HepG2 (cell line): Measurements from ENCODE around the gene ZNF189. TPM values are rescaled to one million over a fixed set of nuclear protein-coding genes. Genes with fewer than 3 reads are reported as not detected.
A peak's percentile ranks its signal among the peaks of the same experiment; 100 is the strongest.

Experiments
- ATM ChIP-seq: fragments of 450-650 bp; IDR thresholded peaks from 2 replicates; pipeline ENCODE4 v1.7.1; 2017; ENCODE audit warnings: mild to moderate bottlenecking, borderline replicate concordance
- FOXC1 ChIP-seq: sonication (generic); formaldehyde crosslinking; IDR thresholded peaks from 2 replicates; pipeline ENCODE4 v1.8.0; 2022; ENCODE audit warnings: mild to moderate bottlenecking, missing genetic modification reagents, borderline replicate concordance
- HOXA9 ChIP-seq: sonication (generic); formaldehyde crosslinking; IDR thresholded peaks from 2 replicates; pipeline ENCODE4 v1.8.1; 2022; ENCODE audit warnings: missing genetic modification reagents, mild to moderate bottlenecking, moderate library complexity, borderline replicate concordance
- ISX ChIP-seq: sonication (generic); formaldehyde crosslinking; conservative IDR thresholded peaks from 2 replicates; pipeline ENCODE4 v1.5.0; 2020; ENCODE audit warnings: missing genetic modification reagents
- MIXL1 ChIP-seq: IDR thresholded peaks from 2 replicates; pipeline ENCODE4 v1.6.1; 2016
- MTF2 ChIP-seq: sonication (generic); formaldehyde crosslinking; IDR thresholded peaks from 2 replicates; pipeline ENCODE4 v1.5.0; 2020; ENCODE audit warnings: missing genetic modification reagents, borderline replicate concordance
- PHF5A ChIP-seq: IDR thresholded peaks from one replicate; pipeline ENCODE4 v1.6.1; 2018; ENCODE audit warnings: low read depth, missing genetic modification reagents; ENCODE audit not compliant: unreplicated experiment
- RELA ChIP-seq: sonication (generic); formaldehyde crosslinking; IDR thresholded peaks from 2 replicates; pipeline ENCODE4 v1.4.0; 2020; ENCODE audit warnings: missing genetic modification reagents
- SIX1 ChIP-seq: sonication (generic); formaldehyde crosslinking; IDR thresholded peaks from 2 replicates; pipeline ENCODE4 v1.4.0; 2020; ENCODE audit warnings: missing genetic modification reagents, borderline replicate concordance
- TEAD3 ChIP-seq: optimal IDR thresholded peaks from 2 replicates; pipeline ENCODE3; 2016; ENCODE audit warnings: borderline replicate concordance
- ZBTB42 ChIP-seq: sonication (generic); formaldehyde crosslinking; IDR thresholded peaks from 2 replicates; pipeline ENCODE4 v1.5.0; 2020; ENCODE audit warnings: mild to moderate bottlenecking, missing genetic modification reagents
- ZFP90 ChIP-seq: sonication (generic); formaldehyde crosslinking; IDR thresholded peaks from 2 replicates; pipeline ENCODE4 v1.8.0; 2022; ENCODE audit warnings: missing genetic modification reagents, mild to moderate bottlenecking, inconsistent platforms, borderline replicate concordance
- ZNF317 ChIP-seq: sonication (generic); formaldehyde crosslinking; IDR thresholded peaks from 2 replicates; pipeline ENCODE4 v1.5.0; 2020; ENCODE audit warnings: mild to moderate bottlenecking, missing genetic modification reagents
- ZNF550 ChIP-seq: sonication (generic); formaldehyde crosslinking; IDR thresholded peaks from 2 replicates; pipeline ENCODE4 v1.4.0; 2020; ENCODE audit warnings: mild to moderate bottlenecking, missing genetic modification reagents, borderline replicate concordance
- ZNF746 ChIP-seq: sonication (generic); formaldehyde crosslinking; IDR thresholded peaks from 2 replicates; pipeline ENCODE4 v1.8.0; 2022; ENCODE audit warnings: mild to moderate bottlenecking, missing genetic modification reagents
- polyA plus RNA-seq, 8 experiments: library from polyadenylated mRNA; depleted of rRNA in 3 of 8; stranded (reverse) in 7 of 8; unstranded in 1 of 8; fragments of >200 nt; fragmentation: Illumina TruSeq in 4 of 8; extraction: Trizol in 4 of 8; gene quantifications; 2 replicates each; pipeline versions ENCODE4 v1.2.1 to v1.2.3, GENCODE V29; 2011 to 2016; ENCODE audit warnings: low read depth in 4 of 8, missing spikeins in 1 of 8, mixed read lengths in 1 of 8; ENCODE audit not compliant: insufficient read depth in 1 of 8
- total RNA-seq, 5 experiments: library from RNA; depleted of rRNA; stranded (reverse); fragments of >200 nt; fragmentation: Illumina TruSeq; extraction: Trizol; gene quantifications; 2 replicates each; pipeline ENCODE4 v1.2.3, GENCODE V29; 2016; ENCODE audit warnings: low read depth in 1 of 5
- TF ChIP-seq, protein P1 (sequence below): sonication (generic); formaldehyde crosslinking; IDR thresholded peaks from 2 replicates; pipeline ENCODE4 v1.4.0; 2020; ENCODE audit warnings: missing genetic modification reagents
- TF ChIP-seq, protein P2 (sequence below): sonication (generic); formaldehyde crosslinking; IDR thresholded peaks from 2 replicates; pipeline ENCODE4 v1.4.0; 2020; ENCODE audit warnings: missing genetic modification reagents
- TF ChIP-seq, protein P3 (sequence below): sonication (generic); formaldehyde crosslinking; IDR thresholded peaks from 2 replicates; pipeline ENCODE4 v1.4.0; 2020; ENCODE audit warnings: missing genetic modification reagents
- TF ChIP-seq, protein P4 (sequence below): sonication (generic); formaldehyde crosslinking; IDR thresholded peaks from 2 replicates; pipeline ENCODE4 v1.4.0; 2020; ENCODE audit warnings: missing genetic modification reagents

Gene ZNF189
- total and polyA plus RNA-seq, 2 of the 13 experiments (the other 11 are each of a cell fraction or from before 2014, with no cell fraction given): 8.4 to 50.0 TPM

DNA sequence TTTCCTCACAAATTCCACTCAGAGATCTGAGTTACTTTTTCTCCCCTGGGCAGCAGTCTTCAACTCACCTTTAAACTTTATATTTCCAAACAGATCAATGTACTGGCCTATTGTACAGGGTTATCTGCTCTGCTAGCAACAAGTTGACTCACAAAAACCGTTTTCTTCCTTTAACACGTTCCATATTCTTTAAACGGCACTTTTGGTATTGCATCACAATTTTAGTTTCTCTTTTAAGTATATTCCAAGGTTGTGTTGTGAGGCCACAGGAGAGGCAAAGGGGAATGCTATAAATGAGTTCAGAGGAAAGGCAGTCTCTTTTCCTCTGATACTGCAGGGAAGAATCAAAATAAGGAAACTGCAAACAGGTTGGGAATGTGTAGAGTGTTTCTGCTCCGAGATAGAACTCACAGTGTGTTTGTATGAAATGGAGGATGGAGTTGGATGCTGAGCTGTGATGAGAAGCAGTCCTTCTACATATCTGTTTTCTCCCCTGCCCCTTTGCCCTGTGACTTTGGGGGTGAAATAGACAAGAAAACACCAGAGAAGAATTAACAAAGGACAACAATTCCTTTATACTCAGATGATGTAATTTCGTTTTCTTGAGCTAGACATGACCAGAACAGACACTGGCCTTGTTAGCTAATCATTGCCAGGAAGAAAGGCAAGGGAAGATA is 46.8 kb downstream of the ZNF189 start (continued):
- TF ChIP-seq ATM (no peak), ZNF746 (no peak; the same call in 1 of the 2 replicates), ZBTB42 (CRISPR knock-in tag) (no peak), ISX (CRISPR knock-in tag) (no peak), TEAD3 (CRISPR knock-in tag) (peak; percentile 48), MTF2 (CRISPR knock-in tag) (no peak), SIX1 (peak; percentile 48; the same call in 1 of the 2 replicates), PHF5A (CRISPR knock-in tag) (peak; percentile 40), ZNF550 (CRISPR knock-in tag) (no peak), HOXA9 (CRISPR knock-in tag) (no peak), ZNF317 (CRISPR knock-in tag) (0 out of 2 replicates have a peak, but pooled peaks have one; percentile 39), MIXL1 (CRISPR knock-in tag) (no peak), RELA (CRISPR knock-in tag) (no peak), FOXC1 (CRISPR knock-in tag) (no peak), ZFP90 (CRISPR knock-in tag) (peak; percentile 45; the same call in 1 of the 2 replicates)
- TF ChIP-seq, protein P1, sequence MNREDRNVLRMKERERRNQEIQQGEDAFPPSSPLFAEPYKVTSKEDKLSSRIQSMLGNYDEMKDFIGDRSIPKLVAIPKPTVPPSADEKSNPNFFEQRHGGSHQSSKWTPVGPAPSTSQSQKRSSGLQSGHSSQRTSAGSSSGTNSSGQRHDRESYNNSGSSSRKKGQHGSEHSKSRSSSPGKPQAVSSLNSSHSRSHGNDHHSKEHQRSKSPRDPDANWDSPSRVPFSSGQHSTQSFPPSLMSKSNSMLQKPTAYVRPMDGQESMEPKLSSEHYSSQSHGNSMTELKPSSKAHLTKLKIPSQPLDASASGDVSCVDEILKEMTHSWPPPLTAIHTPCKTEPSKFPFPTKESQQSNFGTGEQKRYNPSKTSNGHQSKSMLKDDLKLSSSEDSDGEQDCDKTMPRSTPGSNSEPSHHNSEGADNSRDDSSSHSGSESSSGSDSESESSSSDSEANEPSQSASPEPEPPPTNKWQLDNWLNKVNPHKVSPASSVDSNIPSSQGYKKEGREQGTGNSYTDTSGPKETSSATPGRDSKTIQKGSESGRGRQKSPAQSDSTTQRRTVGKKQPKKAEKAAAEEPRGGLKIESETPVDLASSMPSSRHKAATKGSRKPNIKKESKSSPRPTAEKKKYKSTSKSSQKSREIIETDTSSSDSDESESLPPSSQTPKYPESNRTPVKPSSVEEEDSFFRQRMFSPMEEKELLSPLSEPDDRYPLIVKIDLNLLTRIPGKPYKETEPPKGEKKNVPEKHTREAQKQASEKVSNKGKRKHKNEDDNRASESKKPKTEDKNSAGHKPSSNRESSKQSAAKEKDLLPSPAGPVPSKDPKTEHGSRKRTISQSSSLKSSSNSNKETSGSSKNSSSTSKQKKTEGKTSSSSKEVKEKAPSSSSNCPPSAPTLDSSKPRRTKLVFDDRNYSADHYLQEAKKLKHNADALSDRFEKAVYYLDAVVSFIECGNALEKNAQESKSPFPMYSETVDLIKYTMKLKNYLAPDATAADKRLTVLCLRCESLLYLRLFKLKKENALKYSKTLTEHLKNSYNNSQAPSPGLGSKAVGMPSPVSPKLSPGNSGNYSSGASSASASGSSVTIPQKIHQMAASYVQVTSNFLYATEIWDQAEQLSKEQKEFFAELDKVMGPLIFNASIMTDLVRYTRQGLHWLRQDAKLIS (CRISPR knock-in tag): no peak
- TF ChIP-seq, protein P2, sequence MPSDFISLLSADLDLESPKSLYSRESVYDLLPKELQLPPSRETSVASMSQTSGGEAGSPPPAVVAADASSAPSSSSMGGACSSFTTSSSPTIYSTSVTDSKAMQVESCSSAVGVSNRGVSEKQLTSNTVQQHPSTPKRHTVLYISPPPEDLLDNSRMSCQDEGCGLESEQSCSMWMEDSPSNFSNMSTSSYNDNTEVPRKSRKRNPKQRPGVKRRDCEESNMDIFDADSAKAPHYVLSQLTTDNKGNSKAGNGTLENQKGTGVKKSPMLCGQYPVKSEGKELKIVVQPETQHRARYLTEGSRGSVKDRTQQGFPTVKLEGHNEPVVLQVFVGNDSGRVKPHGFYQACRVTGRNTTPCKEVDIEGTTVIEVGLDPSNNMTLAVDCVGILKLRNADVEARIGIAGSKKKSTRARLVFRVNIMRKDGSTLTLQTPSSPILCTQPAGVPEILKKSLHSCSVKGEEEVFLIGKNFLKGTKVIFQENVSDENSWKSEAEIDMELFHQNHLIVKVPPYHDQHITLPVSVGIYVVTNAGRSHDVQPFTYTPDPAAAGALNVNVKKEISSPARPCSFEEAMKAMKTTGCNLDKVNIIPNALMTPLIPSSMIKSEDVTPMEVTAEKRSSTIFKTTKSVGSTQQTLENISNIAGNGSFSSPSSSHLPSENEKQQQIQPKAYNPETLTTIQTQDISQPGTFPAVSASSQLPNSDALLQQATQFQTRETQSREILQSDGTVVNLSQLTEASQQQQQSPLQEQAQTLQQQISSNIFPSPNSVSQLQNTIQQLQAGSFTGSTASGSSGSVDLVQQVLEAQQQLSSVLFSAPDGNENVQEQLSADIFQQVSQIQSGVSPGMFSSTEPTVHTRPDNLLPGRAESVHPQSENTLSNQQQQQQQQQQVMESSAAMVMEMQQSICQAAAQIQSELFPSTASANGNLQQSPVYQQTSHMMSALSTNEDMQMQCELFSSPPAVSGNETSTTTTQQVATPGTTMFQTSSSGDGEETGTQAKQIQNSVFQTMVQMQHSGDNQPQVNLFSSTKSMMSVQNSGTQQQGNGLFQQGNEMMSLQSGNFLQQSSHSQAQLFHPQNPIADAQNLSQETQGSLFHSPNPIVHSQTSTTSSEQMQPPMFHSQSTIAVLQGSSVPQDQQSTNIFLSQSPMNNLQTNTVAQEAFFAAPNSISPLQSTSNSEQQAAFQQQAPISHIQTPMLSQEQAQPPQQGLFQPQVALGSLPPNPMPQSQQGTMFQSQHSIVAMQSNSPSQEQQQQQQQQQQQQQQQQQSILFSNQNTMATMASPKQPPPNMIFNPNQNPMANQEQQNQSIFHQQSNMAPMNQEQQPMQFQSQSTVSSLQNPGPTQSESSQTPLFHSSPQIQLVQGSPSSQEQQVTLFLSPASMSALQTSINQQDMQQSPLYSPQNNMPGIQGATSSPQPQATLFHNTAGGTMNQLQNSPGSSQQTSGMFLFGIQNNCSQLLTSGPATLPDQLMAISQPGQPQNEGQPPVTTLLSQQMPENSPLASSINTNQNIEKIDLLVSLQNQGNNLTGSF (CRISPR knock-in tag): no peak
- TF ChIP-seq, protein P3, sequence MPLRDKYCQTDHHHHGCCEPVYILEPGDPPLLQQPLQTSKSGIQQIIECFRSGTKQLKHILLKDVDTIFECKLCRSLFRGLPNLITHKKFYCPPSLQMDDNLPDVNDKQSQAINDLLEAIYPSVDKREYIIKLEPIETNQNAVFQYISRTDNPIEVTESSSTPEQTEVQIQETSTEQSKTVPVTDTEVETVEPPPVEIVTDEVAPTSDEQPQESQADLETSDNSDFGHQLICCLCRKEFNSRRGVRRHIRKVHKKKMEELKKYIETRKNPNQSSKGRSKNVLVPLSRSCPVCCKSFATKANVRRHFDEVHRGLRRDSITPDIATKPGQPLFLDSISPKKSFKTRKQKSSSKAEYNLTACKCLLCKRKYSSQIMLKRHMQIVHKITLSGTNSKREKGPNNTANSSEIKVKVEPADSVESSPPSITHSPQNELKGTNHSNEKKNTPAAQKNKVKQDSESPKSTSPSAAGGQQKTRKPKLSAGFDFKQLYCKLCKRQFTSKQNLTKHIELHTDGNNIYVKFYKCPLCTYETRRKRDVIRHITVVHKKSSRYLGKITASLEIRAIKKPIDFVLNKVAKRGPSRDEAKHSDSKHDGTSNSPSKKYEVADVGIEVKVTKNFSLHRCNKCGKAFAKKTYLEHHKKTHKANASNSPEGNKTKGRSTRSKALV (CRISPR knock-in tag): 0 out of 2 replicates have a peak, but pooled peaks have one; percentile 54
- TF ChIP-seq, protein P4, sequence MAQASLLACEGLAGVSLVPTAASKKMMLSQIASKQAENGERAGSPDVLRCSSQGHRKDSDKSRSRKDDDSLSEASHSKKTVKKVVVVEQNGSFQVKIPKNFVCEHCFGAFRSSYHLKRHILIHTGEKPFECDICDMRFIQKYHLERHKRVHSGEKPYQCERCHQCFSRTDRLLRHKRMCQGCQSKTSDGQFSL: no peak
